ENCODE data around the gene DOCK3.

Gene DOCK3

DNA sequence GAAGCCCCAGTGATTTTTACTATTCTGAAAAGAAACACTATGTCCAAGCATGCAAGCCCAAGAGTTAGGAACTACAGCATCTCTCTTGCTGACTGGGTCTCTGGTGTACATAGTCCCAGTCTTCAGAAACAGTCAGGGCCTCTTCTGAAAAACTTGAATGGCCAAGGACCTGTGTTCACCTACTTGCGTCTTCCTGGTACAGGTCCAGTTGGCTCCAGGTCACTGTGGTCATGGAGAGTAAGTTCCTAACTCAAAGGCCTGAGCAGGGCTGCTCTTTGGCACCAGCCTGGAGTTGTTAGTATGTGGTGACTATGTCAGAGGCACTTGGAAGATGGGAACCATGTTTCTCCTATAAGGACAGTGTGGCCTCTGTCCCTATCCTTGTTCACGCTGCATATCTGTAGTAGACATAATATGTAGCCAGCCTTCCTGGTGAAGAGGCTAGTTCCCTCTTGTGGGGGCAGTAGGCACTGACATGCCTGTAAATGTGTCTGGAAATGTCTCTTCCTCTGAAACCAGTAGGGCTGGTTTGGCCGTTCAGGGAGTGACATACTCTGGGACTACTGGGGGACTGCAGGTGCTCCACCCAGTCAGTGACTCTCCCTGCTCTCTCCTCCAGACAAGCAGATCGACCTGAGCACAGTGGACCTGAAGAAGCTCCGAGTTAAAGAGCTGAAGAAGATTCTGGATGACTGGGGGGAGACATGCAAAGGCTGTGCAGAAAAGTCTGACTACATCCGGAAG is 713.7 kb downstream of the DOCK3 start:
- no peak for DNase-seq (ENCODE audit: low read depth, low spot score)
- WGBS (ENCODE audit: insufficient coverage, insufficient read length) = no CpG with 5 or more reads among the region's 6 CpGs
- peaks cover 25% of the 10 kb centered on the region for H3K36me3 ChIP-seq (ENCODE audit: control insufficient read depth, insufficient read depth, low read length)
- H3K9me3 ChIP-seq (ENCODE audit: control insufficient read depth, insufficient read depth, low read length) = no peaks in the 10 kb centered on the region
- H3K4me3 ChIP-seq (ENCODE audit: low read length) = no peak overlapping the region
- no peak overlapping the region for H3K27ac ChIP-seq (ENCODE audit: low read length)
- H3K4me1 ChIP-seq (ENCODE audit: control insufficient read depth, insufficient read depth, low read length) = no peaks in the 10 kb centered on the region
- no peaks in the 10 kb centered on the region for H3K27me3 ChIP-seq (ENCODE audit: control insufficient read depth, insufficient read depth, low read length)

DNA sequence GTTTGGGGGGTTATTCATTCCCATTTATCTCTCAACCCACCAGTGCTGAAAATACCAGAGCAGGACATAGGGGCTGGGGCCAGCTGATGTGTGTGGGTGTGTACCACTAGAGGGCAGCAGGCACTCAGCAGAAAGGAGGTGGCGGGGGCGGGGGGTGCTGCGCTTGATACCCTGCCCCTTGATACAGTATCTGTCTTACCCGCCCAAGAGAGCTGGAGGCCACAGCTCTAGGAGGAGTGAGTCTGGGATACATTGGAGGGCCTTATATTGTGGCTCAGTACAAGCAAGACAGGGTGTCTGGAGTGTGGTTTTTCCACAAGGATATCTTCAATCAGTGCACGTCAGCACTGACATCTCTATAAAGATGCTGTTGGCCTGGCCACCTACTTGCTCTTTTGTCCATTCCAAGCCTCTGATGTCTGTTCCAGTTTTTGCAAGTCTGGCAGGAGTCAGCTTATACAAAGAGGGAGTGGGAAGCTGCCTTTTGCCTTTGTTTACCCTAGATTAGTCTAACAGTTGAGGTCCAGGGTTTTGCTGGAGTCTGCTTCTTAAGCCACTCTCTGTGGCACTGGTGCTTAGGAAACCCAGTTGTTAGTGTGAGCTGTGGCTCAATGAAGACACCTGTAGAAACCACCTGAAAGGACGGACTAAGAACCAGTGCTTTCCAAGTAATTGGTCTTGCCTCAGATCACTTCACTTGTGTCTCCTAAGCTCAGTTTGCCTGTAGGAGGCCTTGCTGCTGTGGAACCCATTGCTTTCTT is 714.9 kb downstream of the DOCK3 start:
- Histone ChIP-seq H3K4me3 (ENCODE audit: low read length) (no peak overlapping the region), H3K27ac (ENCODE audit: low read length) (no peak overlapping the region), H3K27me3 (ENCODE audit: control insufficient read depth, insufficient read depth, low read length) (no peaks in the 10 kb centered on the region), H3K36me3 (ENCODE audit: control insufficient read depth, insufficient read depth, low read length) (peaks cover 33% of the 10 kb centered on the region), H3K9me3 (ENCODE audit: control insufficient read depth, insufficient read depth, low read length) (no peaks in the 10 kb centered on the region), H3K4me1 (ENCODE audit: control insufficient read depth, insufficient read depth, low read length) (no peaks in the 10 kb centered on the region)
- no CpG with 5 or more reads among the region's 6 CpGs for WGBS (ENCODE audit: insufficient coverage, insufficient read length)
- no peak for DNase-seq (ENCODE audit: low read depth, low spot score)

DNA sequence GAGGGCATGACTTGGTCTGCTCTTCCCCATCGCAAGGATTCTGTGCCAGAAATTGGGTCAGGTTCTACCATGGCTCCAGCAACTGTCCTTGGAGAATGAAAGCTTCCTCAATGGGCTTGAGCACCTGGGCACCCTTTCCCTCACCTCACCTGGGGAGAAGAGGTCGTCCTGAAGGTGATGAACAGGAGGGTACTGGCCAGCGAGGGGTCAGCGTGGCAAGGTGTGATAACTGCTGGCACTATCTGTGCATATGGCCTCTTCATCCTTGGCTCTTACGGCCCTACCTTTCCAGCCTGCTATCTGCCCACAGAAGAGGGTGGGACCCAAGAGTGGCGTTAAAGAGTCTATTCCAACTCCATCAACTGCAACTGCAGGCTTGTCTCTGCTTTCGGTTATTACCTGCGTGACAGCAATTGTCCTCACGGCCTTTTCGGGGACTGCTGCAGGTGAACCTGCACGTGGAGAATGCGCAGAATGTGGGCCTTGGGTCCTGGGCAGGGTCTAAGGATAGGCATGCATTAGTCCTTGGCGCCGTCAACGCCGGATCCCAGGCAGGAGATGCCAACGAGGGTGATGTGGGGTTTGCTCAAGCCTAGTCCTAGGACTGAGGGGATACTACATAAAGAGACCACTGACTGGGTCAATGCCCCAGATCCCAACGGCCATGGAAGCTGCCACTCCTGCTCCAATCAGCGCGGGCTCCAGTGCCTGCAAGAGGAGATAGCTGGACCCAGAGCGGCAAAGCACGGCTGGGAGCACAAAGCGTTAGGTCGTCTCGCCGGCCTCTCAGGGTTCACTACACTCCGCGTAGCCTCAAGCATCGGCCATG is 715.7 kb downstream of the DOCK3 start:
- Histone ChIP-seq H3K27me3 (ENCODE audit: control insufficient read depth, insufficient read depth, low read length) (no peaks in the 10 kb centered on the region), H3K36me3 (ENCODE audit: control insufficient read depth, insufficient read depth, low read length) (peaks cover 38% of the 10 kb centered on the region), H3K4me3 (ENCODE audit: low read length) (no peak overlapping the region; the same call in 1 of the 2 replicates), H3K4me1 (ENCODE audit: control insufficient read depth, insufficient read depth, low read length) (no peaks in the 10 kb centered on the region), H3K9me3 (ENCODE audit: control insufficient read depth, insufficient read depth, low read length) (no peaks in the 10 kb centered on the region), H3K27ac (ENCODE audit: low read length) (no peak overlapping the region)
- no CpG with 5 or more reads among the region's 29 CpGs for WGBS (ENCODE audit: insufficient coverage, insufficient read length)
- peak; percentile 78 for DNase-seq (ENCODE audit: low read depth, low spot score)

DNA sequence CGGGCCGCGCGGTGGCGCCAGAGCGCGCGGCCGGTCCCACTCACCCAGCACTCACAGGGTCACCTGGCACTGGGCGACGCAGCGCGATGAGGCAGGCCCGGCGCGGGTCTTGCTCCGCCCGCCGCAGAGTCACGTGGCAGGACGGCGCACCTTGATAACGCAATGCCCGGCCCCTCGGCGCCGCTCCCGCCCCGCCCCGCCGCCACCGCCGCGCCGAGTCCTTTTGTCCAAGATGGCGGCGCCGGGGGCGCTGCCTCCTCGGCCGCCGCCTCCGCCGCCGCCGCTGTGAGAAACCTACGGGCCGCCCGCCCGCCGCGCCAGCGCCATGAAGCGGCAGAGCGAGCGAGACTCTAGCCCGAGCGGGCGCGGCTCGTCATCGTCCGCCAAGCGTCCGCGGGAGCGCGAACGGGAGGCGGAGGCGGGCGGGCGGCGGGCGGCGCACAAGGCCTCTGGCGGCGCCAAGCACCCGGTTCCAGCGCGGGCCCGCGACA is 716.4 kb downstream of the DOCK3 start, which contains the start of gene RBM15B:
Gene RBM15B (plus strand): TSS at position 211 of the 491 bp plus-strand sequence. CDS start 115 bp downstream, at position 326.
- Histone ChIP-seq H3K27ac (ENCODE audit: low read length) (no peak within 1 kb of the TSS), H3K36me3 (ENCODE audit: control insufficient read depth, insufficient read depth, low read length) (peaks cover 43% of the 10 kb centered on the region), H3K9me3 (ENCODE audit: control insufficient read depth, insufficient read depth, low read length) (no peaks in the 10 kb centered on the region), H3K4me3 (ENCODE audit: low read length) (peak within 1 kb of the TSS; percentile 75), H3K27me3 (ENCODE audit: control insufficient read depth, insufficient read depth, low read length) (no peaks in the 10 kb centered on the region), H3K4me1 (ENCODE audit: control insufficient read depth, insufficient read depth, low read length) (no peaks in the 10 kb centered on the region)
- DNase-seq (ENCODE audit: low read depth, low spot score) = no peak
- WGBS (ENCODE audit: insufficient coverage, insufficient read length) = no CpG with 5 or more reads among the region's 83 CpGs

DNA sequence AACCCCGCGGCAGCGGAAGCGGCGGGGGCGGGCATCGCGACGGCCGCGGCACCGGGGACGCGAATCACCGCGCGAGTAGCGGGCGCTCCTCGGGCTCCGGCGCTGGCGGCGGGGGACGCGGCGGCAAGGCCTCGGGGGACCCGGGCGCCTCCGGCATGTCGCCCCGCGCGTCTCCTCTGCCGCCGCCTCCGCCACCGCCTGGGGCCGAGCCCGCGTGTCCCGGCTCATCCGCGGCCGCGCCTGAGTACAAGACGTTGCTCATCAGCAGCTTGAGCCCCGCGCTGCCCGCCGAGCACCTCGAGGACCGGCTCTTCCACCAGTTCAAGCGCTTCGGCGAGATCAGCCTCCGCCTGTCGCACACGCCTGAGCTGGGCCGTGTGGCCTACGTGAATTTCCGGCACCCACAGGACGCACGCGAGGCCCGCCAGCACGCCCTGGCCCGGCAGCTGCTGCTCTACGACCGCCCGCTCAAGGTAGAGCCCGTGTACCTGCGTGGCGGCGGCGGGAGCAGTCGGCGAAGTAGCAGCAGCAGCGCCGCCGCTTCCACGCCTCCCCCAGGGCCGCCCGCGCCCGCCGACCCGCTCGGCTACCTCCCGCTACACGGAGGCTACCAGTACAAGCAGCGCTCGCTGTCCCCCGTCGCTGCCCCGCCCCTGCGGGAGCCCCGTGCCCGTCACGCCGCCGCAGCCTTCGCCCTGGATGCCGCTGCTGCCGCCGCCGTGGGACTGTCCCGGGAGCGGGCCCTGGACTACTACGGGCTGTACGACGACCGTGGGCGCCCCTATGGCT is 717.0 kb downstream of the DOCK3 start:
- H3K9me3 ChIP-seq (ENCODE audit: control insufficient read depth, insufficient read depth, low read length) = no peaks in the 10 kb centered on the region
- no peaks in the 10 kb centered on the region for H3K4me1 ChIP-seq (ENCODE audit: control insufficient read depth, insufficient read depth, low read length)
- peak overlapping the region; percentile 75 for H3K4me3 ChIP-seq (ENCODE audit: low read length)
- no peak for DNase-seq (ENCODE audit: low read depth, low spot score)
- peaks cover 48% of the 10 kb centered on the region for H3K36me3 ChIP-seq (ENCODE audit: control insufficient read depth, insufficient read depth, low read length)
- H3K27ac ChIP-seq (ENCODE audit: low read length) = no peak overlapping the region
- no peaks in the 10 kb centered on the region for H3K27me3 ChIP-seq (ENCODE audit: control insufficient read depth, insufficient read depth, low read length)
- no CpG with 5 or more reads among the region's 115 CpGs for WGBS (ENCODE audit: insufficient coverage, insufficient read length)

DNA sequence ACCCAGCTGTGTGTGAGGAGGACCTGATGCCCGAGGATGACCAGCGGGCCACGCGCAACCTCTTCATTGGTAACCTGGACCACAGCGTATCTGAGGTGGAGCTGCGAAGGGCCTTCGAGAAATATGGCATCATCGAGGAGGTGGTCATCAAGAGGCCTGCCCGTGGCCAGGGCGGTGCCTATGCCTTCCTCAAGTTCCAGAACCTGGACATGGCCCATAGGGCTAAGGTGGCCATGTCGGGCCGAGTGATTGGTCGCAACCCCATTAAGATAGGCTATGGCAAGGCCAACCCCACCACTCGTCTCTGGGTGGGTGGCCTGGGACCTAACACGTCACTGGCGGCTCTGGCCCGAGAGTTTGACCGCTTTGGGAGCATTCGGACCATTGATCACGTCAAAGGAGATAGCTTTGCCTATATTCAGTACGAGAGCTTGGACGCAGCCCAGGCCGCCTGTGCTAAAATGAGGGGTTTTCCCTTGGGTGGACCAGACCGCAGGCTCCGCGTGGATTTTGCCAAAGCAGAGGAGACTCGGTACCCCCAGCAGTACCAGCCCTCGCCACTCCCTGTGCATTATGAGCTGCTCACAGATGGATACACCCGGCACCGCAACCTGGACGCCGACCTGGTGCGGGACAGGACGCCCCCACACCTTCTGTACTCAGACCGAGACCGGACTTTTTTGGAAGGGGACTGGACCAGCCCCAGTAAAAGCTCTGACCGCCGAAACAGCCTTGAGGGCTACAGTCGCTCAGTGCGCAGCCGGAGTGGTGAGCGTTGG is 717.8 kb downstream of the DOCK3 start:
- no peak for DNase-seq (ENCODE audit: low read depth, low spot score)
- Histone ChIP-seq H3K36me3 (ENCODE audit: control insufficient read depth, insufficient read depth, low read length) (peaks cover 49% of the 10 kb centered on the region), H3K27me3 (ENCODE audit: control insufficient read depth, insufficient read depth, low read length) (no peaks in the 10 kb centered on the region), H3K9me3 (ENCODE audit: control insufficient read depth, insufficient read depth, low read length) (no peaks in the 10 kb centered on the region), H3K4me3 (ENCODE audit: low read length) (peak overlapping the region; percentile 75), H3K4me1 (ENCODE audit: control insufficient read depth, insufficient read depth, low read length) (no peaks in the 10 kb centered on the region), H3K27ac (ENCODE audit: low read length) (no peak overlapping the region)
- WGBS (ENCODE audit: insufficient coverage, insufficient read length) = no CpG with 5 or more reads among the region's 42 CpGs

DNA sequence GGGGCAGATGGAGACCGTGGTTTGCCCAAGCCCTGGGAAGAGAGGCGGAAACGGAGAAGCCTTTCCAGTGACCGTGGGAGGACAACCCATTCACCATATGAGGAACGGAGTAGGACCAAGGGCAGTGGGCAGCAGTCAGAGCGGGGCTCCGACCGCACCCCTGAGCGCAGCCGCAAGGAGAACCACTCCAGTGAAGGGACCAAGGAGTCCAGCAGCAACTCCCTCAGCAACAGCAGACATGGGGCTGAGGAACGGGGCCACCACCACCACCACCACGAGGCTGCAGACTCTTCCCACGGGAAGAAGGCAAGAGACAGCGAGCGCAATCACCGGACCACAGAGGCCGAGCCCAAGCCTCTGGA is 718.4 kb downstream of the DOCK3 start:
- no peak overlapping the region for H3K27ac ChIP-seq (ENCODE audit: low read length)
- H3K9me3 ChIP-seq (ENCODE audit: control insufficient read depth, insufficient read depth, low read length) = no peaks in the 10 kb centered on the region
- no CpG with 5 or more reads among the region's 17 CpGs for WGBS (ENCODE audit: insufficient coverage, insufficient read length)
- no peaks in the 10 kb centered on the region for H3K27me3 ChIP-seq (ENCODE audit: control insufficient read depth, insufficient read depth, low read length)
- DNase-seq (ENCODE audit: low read depth, low spot score) = no peak
- H3K4me3 ChIP-seq (ENCODE audit: low read length) = no peak overlapping the region
- no peaks in the 10 kb centered on the region for H3K4me1 ChIP-seq (ENCODE audit: control insufficient read depth, insufficient read depth, low read length)
- peaks cover 44% of the 10 kb centered on the region for H3K36me3 ChIP-seq (ENCODE audit: control insufficient read depth, insufficient read depth, low read length)

DNA sequence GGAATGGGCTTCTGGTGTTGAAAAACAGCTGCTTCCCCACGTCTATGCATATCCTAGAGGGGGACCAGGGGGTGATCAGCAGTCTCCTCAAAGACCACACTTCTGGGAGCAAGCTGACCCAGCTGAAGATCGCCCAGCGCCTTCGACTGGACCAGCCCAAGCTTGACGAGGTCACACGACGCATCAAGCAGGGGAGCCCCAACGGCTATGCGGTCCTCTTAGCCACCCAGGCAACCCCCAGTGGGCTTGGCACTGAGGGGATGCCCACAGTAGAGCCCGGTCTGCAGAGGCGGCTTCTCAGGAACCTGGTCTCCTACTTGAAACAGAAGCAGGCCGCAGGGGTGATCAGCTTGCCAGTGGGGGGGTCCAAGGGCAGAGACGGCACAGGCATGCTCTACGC is 718.8 kb downstream of the DOCK3 start:
- H3K4me1 ChIP-seq (ENCODE audit: control insufficient read depth, insufficient read depth, low read length) = no peaks in the 10 kb centered on the region
- DNase-seq (ENCODE audit: low read depth, low spot score) = no peak
- no peaks in the 10 kb centered on the region for H3K27me3 ChIP-seq (ENCODE audit: control insufficient read depth, insufficient read depth, low read length)
- no peak overlapping the region for H3K27ac ChIP-seq (ENCODE audit: low read length)
- H3K9me3 ChIP-seq (ENCODE audit: control insufficient read depth, insufficient read depth, low read length) = no peaks in the 10 kb centered on the region
- H3K4me3 ChIP-seq (ENCODE audit: low read length) = no peak overlapping the region
- peaks cover 40% of the 10 kb centered on the region for H3K36me3 ChIP-seq (ENCODE audit: control insufficient read depth, insufficient read depth, low read length)
- no CpG with 5 or more reads among the region's 14 CpGs for WGBS (ENCODE audit: insufficient coverage, insufficient read length)

DNA sequence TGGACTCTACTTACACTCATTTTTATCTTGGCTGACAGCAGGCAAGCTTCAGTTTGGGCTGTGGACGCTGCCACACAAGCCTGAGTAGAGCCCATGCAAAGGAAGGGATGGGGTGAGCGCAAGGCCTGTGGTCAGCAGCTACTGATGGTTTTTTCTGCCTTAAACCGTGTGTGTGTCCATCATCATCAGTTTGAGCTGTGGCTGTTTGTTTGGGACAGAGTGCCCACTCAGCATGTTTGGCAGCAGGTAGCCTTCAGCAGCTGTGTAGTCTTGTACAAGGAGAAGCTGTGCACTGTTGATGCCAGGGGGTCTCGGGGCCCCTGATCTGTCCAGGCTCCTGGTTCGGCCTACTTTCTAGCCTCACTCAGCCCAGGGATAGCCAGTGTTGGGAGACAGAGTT is 719.8 kb downstream of the DOCK3 start:
- Histone ChIP-seq H3K4me3 (ENCODE audit: low read length) (no peak overlapping the region), H3K36me3 (ENCODE audit: control insufficient read depth, insufficient read depth, low read length) (peaks cover 40% of the 10 kb centered on the region), H3K9me3 (ENCODE audit: control insufficient read depth, insufficient read depth, low read length) (no peaks in the 10 kb centered on the region), H3K27ac (ENCODE audit: low read length) (no peak overlapping the region), H3K27me3 (ENCODE audit: control insufficient read depth, insufficient read depth, low read length) (no peaks in the 10 kb centered on the region), H3K4me1 (ENCODE audit: control insufficient read depth, insufficient read depth, low read length) (no peaks in the 10 kb centered on the region)
- WGBS (ENCODE audit: insufficient coverage, insufficient read length) = no CpG with 5 or more reads among the region's 5 CpGs
- DNase-seq (ENCODE audit: low read depth, low spot score) = no peak

Data from iPS DF 6.9 (cell line).